ENCODE measurements around the gene LCLAT1.

LCLAT1 gene

DNA sequence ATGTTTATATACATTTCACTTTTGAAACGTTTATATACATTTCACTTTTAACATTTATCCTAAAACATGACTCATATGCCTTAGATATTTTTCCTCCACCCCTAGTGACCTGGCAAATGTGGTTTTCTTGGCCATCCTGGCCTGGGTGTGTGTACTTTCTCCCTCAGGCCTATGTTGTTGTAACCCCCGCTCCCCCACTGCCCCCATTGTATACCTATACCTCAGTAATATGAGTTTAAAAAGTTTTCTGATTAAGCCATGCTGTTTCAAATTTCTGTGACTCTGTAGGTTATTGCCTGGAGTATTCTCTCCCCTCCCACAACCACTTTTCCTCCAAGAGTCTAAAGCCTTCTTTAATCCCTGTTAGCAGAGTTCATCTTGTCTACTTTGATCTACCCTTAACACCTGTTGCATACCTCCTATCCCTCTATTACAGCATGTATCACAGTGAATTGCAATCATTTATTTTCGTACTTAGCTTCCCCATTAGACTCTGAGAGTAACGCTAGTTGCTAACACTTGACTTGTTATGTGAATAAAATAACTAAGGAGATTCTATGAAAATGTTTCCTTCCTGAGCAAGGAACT is 67.9 kb downstream of the LCLAT1 start:
- DNase-seq (ENCODE audit: low read depth): no peak

DNA sequence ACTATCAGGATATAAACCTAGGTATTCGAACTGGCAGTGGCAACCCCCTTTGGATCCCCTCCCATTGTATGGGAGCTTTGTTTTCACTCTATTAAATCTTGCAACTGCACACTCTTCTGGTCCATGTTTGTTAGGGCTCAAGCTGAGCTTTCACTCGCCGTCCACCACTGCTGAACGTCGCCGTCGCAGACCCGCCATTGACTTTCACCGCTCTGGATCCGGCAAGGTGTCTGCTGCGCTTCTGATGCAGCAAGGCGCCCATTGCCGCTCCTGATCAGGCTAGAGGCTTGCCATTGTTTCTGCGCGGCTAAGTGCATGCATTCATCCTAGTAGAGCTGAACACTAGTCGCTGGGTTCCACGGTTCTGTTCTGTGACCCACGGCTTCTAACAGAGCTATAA is 69.1 kb downstream of the LCLAT1 start:
- DNase-seq (ENCODE audit: low read depth): no peak

- no peak for DNase-seq (ENCODE audit: low read depth)
Measured at GRCh38 chr2:30519796-30520195, 72.8 kb downstream of the LCLAT1 start.

DNA sequence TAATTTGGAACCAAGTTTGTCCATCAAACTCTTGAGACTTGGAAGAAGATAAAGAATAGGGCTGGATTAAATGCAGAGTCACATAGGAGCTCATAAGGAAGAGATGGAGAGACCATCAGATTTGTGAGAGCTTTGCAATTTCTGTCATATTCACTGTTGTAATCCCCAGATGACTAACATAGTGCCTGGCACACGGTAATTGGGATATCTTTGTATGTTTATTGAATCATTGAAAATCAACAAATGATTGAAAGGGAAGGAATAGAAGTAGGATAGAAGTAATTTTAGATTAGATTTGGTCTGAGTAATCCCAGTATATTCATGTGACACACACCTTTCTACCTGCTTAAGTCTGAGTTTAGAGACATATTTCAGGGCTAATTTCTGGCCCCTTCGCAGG is 75.4 kb downstream of the LCLAT1 start:
- DNase-seq (ENCODE audit: low read depth): no peak

DNA sequence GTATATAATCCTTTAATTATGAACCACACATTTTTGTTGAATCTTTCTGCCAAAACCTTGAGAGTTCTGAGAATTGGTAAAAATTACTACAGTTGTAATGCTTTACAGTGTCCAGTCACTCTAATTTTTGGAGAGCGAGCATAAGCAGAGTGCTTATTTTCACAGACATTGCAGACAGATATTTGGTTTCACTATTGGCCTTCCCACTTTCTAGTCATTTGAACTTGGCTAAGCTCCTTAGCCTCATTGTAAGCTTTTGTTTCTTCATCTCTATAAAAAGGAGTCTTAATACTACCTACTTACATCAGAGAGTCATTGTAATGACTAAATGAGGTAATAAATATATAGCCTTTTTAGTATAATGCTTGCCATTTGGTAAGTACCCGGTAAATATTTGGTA is 80.4 kb downstream of the LCLAT1 start:
- DNase-seq (ENCODE audit: low read depth): no peak

- no peak for DNase-seq (ENCODE audit: low read depth)
Measured at GRCh38 chr2:30527859-30528258, 80.8 kb downstream of the LCLAT1 start.

DNA sequence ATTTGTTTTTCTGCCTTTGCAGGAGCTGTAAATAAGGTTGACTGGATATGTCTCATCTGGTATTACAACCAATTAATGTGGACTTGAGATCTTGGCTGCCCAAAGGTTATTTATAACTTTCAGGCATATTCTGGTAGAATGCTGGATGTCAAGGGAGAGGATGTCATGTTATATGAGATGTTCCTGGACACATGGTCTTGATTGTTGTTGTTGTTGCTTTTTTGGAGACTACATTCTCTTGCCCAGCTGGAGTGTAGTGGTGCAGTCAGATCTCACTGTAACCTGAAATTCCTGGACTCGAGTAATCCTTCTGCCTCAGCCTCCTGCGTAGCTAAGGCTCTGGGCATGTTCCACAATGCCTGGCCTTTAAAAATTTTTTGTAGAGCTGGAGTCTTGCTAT is 83.3 kb downstream of the LCLAT1 start:
- DNase-seq (ENCODE audit: low read depth): no peak

DNA sequence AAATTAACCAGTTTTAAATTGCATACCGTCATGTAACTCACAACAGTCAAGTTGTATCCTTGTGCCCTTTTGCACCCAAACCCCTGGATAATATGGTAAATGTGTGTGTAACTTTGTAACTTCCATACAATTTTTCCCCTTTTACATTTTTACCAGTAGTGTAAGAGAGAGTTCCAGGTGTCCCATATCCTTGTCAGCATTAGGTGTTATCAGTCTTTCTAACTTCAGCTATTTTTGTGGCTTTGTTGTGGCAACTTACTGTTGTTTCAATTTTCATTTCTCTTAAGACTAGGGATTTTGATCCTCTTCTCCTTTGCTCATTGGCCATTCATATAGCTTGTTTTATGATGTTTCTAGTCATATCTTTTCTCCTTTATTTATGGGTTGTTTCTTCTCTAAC is 94.6 kb downstream of the LCLAT1 start:
- no peak for DNase-seq (ENCODE audit: low read depth)

DNA sequence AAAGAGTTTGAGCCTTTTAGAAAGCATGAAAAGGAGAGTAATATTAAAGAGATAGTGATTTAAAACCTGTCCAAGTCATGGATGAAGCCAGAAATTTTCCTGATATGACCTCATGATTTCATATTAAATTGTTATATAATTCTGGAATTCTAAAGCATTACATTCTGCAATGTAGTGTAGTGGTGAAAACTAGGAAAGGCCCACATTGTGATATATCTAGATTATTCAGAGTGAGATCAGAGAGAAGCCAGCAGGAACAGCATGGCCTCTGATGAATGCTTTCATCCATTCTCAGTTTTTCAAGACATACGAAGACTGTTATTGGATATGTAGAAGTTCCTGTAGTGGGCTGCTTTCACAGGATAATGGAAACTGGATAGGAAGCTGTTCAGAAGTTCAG is 98.8 kb downstream of the LCLAT1 start:
- no peak for DNase-seq (ENCODE audit: low read depth)

- no peak for DNase-seq (ENCODE audit: low read depth)
Measured at GRCh38 chr2:30548386-30548785, 101.3 kb downstream of the LCLAT1 start.

- no peak for DNase-seq (ENCODE audit: low read depth)
Measured at GRCh38 chr2:30549096-30549495, 102.0 kb downstream of the LCLAT1 start.

- no peak for DNase-seq (ENCODE audit: low read depth)
Measured at GRCh38 chr2:30559544-30560275, 112.7 kb downstream of the LCLAT1 start.

GRCh38 chr2:30561349-30561748 is 114.3 kb downstream of the LCLAT1 start:
- no peak for DNase-seq (ENCODE audit: low read depth)

- no peak for DNase-seq (ENCODE audit: low read depth)
Measured at GRCh38 chr2:30565851-30566358, 118.9 kb downstream of the LCLAT1 start.

DNA sequence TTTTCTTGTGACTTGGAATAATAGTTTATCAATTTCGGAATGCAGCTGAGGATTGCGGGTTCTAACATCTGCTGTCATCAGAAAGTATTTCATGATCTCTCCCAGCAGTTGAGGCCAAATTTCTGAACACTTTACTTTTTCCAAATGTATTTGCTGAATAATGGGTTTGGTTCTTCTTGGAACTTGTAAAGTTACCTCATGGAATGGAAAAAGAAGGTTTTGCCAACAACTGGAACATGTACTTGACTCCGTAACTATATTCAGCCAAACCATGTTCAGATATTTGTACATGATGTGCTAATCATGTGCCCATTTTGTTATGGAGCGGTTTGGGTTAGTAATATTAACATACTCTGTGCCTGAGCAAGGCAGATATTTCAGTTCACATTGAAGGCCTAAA is 119.6 kb downstream of the LCLAT1 start:
- DNase-seq (ENCODE audit: low read depth): no peak

DNA sequence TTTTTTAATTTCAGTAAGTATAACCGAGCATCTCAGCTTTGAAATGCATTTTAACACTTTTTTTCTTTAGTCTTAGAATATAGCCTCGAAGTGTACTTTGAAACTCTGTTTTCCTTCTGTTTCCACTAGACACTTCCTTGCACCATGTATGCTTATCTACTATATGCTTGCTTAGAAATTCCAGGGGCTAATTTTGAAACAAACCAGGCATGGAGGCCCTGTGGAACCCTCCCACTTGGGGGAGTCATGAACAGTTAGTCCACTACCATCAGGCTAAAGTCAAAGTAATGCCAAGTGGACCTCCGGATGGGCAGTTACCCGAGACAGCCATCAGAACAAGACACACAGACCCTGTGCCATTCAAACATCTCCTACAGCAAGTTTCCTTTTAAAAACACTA is 120.3 kb downstream of the LCLAT1 start:
- DNase-seq (ENCODE audit: low read depth): no peak

DNA sequence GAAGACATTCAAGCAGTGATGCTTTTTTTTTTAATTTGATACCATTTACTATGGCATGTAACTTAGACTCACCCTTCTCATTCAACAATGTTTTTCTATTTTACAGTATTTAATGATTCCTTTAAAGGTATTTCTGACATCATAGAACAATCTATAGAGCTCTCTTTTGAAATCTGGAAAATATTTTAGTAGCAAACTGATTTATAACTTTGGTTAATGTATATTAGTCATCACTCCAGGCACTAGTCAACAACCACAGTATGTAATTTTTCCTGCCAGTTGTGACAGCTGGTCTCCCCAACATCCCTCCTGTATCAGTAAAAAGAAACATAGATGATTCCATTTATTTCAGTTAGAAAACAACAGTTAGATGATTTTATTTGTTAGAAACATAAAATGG is 122.9 kb downstream of the LCLAT1 start:
- DNase-seq (ENCODE audit: low read depth): no peak

DNA sequence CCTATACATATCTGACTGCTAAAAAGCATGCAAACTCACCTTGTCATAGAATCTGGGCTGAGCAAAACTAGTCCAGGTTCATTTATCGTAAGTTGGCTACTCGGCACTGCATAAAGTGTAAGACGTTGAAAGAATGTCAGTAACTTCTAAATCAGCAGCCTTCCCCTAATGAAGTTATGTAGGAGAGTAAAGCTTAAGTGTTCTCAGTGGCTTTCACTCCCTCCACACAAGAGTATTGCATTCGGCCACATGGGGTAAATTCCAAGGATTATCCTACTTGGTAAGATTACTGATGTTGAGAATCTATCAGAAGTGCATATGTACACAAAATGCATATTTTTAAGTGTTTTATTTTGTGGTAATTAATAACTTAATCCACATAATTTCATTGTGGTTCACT is 130.1 kb downstream of the LCLAT1 start:
- no peak for DNase-seq (ENCODE audit: low read depth)

DNA sequence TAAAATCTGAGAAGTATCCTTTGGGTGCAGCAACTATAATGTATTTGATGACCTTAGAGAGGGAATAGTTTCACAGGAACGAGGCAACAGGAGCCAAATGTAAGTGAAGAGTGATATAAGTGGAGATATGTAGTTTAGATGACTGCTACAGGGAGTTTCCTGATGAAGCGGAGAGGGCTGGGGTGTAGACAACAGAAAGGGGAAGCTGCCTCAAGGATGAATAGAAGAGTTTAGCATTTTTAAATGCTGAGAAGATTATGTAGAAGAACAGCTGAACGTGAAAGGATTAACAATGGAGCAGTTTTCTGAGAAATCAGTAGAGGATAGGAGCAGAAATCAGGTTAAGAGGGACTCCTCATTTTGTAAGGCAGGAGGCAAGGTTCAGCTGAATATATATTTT is 133.3 kb downstream of the LCLAT1 start:
- no peak for DNase-seq (ENCODE audit: low read depth)

- no peak for DNase-seq (ENCODE audit: low read depth)
Measured at GRCh38 chr2:30582521-30582920, 135.5 kb downstream of the LCLAT1 start.

DNA sequence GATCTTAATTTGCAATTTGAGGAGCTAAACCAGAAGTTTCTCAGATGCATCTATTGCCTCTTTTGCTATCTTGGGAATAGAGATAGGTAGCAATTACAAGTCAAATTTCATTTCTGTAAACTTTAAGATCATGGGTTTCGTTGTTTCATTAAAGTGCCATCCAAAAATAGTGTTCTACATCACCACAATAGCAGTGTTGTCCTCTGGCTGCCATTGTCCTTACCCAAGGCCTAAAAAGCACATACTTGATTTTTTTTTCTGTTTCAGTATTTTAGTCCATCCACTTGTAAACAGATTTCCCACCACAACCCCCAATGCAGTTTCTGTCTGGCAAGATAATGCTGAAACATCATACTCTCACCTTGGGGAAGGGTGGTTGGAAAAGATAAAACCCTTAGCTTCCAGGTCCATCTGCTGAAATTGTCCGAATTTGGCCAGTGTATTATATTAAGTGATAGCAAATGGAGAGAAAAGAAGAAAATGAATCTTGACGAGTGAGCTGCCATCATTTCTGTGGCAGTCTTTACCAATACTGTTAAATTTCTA is 136.2 kb downstream of the LCLAT1 start:
- DNase-seq (ENCODE audit: low read depth): no peak

- no peak for DNase-seq (ENCODE audit: low read depth)
Measured at GRCh38 chr2:30584116-30584515, 137.1 kb downstream of the LCLAT1 start.

DNA sequence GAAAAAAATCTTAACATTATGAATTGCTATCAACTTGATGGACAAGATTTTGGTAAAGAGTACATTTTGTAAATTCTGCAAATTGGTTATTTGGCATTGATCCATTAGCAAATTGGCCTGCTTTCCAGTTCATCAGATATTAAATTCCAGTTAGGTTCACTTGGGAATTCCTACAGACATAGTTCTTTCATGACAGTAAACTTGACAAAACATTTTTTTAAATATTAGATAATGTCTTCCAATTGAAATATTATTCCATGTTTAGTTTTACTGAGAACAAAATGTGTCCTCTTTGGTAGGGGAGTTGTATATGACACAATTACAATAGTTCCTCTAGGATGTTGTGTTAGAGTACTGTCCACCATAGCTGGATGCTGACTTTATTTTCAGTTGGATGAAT is 141.9 kb downstream of the LCLAT1 start:
- DNase-seq (ENCODE audit: low read depth): no peak

DNA sequence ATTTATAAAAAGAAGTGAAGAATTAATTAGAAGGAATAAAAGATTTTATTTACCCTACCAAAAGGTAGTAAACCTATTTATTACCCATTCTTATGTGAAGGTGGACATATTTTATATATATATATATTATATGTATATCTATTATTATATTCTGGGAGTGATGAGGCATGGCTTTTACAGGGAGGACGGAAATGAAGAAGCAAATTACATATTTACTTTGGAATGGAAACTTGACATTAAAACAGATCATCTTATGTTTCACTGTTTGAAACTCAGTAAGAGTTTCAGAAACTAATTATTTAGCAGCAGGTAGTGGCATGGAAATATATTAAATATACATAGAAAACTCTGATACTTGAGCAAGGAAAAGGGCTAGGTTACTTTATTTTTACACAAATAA is 143.4 kb downstream of the LCLAT1 start:
- no peak for DNase-seq (ENCODE audit: low read depth)
